NB4 (cell line): ENCODE measurements around the gene PDE4D.
A peak's percentile ranks its signal among the peaks of the same experiment; 100 is the strongest.

Experiments
- DNase-seq: peaks from one replicate; pipeline ENCODE4 v3.0.0; 2010; ENCODE audit warnings: low read depth
- H3K4me3 ChIP-seq: one replicate; pipeline ENCODE4 v1.5.1; 2011; ENCODE audit warnings: mild to moderate bottlenecking, low read depth, low read length, moderate library complexity
- CTCF ChIP-seq: IDR thresholded peaks from one replicate; pipeline ENCODE4 v1.5.1; 2012; ENCODE audit warnings: low read depth, low read length
- MAX ChIP-seq: IDR thresholded peaks from 2 replicates; pipeline ENCODE4 v1.6.1; 2011; ENCODE audit warnings: low read depth, low read length
- MYC ChIP-seq: IDR thresholded peaks from 2 replicates; pipeline ENCODE4 v1.6.1; 2011; ENCODE audit warnings: low read depth, low read length
- POLR2A ChIP-seq: IDR thresholded peaks from 2 replicates; pipeline ENCODE4 v1.6.1; 2011; ENCODE audit warnings: mild to moderate bottlenecking; ENCODE audit not compliant: insufficient read length; ENCODE audit errors: extremely low read depth

PDE4D gene

GRCh38 chr5:59517926-59518585, 375.5 kb downstream of the PDE4D start:
- TF ChIP-seq MYC (no peak), POLR2A (no peak), CTCF (no peak), MAX (no peak)
- no peak overlapping the region for H3K4me3 ChIP-seq
- DNase-seq: no peak

GRCh38 chr5:59516161-59516560, 377.4 kb downstream of the PDE4D start:
- no peak overlapping the region for H3K4me3 ChIP-seq
- no peak for DNase-seq
- TF ChIP-seq MYC: no peak
- no peak for TF ChIP-seq POLR2A

- no peak for TF ChIP-seq POLR2A
- no peak for TF ChIP-seq MAX
- no peak for TF ChIP-seq CTCF
- TF ChIP-seq MYC: no peak
- H3K4me3 ChIP-seq: no peak overlapping the region
- peak; percentile 29 for DNase-seq
Observed at GRCh38 chr5:59506285-59506877, 387.1 kb downstream of the PDE4D start.

GRCh38 chr5:59504043-59504442, 389.5 kb downstream of the PDE4D start:
- DNase-seq: no peak
- no peak for TF ChIP-seq POLR2A
- no peak for TF ChIP-seq MAX
- TF ChIP-seq MYC: no peak
- TF ChIP-seq CTCF: no peak
- no peak overlapping the region for H3K4me3 ChIP-seq

- DNase-seq: no peak
- TF ChIP-seq MYC (no peak), CTCF (no peak), POLR2A (no peak), MAX (no peak)
- no peak overlapping the region for H3K4me3 ChIP-seq
Observed at GRCh38 chr5:59503220-59503619, 390.3 kb downstream of the PDE4D start.

- H3K4me3 ChIP-seq: no peak overlapping the region
- TF ChIP-seq MAX: no peak
- TF ChIP-seq CTCF: no peak
- TF ChIP-seq MYC: no peak
- no peak for TF ChIP-seq POLR2A
- DNase-seq: no peak
Observed at GRCh38 chr5:59501316-59501715, 392.2 kb downstream of the PDE4D start.
